ENCODE results near the gene MXRA5. TPM values are rescaled to one million over a fixed set of nuclear protein-coding genes. Genes with fewer than 3 reads are reported as not detected.

MXRA5 gene, protein sequence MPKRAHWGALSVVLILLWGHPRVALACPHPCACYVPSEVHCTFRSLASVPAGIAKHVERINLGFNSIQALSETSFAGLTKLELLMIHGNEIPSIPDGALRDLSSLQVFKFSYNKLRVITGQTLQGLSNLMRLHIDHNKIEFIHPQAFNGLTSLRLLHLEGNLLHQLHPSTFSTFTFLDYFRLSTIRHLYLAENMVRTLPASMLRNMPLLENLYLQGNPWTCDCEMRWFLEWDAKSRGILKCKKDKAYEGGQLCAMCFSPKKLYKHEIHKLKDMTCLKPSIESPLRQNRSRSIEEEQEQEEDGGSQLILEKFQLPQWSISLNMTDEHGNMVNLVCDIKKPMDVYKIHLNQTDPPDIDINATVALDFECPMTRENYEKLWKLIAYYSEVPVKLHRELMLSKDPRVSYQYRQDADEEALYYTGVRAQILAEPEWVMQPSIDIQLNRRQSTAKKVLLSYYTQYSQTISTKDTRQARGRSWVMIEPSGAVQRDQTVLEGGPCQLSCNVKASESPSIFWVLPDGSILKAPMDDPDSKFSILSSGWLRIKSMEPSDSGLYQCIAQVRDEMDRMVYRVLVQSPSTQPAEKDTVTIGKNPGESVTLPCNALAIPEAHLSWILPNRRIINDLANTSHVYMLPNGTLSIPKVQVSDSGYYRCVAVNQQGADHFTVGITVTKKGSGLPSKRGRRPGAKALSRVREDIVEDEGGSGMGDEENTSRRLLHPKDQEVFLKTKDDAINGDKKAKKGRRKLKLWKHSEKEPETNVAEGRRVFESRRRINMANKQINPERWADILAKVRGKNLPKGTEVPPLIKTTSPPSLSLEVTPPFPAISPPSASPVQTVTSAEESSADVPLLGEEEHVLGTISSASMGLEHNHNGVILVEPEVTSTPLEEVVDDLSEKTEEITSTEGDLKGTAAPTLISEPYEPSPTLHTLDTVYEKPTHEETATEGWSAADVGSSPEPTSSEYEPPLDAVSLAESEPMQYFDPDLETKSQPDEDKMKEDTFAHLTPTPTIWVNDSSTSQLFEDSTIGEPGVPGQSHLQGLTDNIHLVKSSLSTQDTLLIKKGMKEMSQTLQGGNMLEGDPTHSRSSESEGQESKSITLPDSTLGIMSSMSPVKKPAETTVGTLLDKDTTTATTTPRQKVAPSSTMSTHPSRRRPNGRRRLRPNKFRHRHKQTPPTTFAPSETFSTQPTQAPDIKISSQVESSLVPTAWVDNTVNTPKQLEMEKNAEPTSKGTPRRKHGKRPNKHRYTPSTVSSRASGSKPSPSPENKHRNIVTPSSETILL (N-terminal part only)
- total RNA-seq: 11.3 and 57.4 TPM in 2 replicates

DNA sequence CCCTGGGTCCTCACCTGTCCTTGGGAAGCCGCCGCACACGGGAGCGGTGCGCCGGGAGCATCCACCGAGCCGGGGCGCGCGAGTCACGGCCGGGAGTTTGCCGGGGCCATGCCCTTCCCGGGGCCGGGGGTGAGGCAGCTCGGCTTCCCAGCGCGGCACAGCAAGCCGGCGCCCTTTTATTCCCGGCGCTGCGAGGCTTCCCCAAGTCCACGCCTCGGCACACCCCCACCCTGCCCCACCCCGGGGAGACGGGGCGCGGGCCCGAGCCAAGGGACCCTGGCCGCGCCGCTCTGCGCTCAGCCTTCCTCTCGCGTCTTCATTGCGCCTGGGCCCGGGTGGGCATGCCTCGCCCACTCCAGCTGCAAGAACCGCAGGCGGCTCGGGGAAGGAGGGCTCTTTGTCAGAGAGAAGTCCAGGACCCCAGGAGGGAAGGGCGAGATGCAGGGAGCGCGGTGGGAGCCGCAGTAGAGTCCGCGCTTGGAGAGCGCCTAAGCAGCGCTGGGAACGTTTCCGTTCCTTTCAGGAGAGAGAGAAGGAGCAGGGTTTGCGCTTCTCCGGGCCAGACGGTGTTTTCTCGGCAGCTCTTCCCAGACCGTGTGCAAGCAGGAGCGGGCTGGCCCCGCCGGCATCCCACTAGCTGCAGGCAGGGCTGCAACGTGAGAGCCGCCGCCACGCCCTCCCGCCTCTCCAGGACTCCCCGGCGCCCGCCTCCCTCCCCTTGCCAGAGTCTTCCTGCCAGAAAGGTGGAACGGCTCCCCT lies at the start of gene MXRA5:
Gene MXRA5, minus strand, starts transcription at position 152 of the 759 bp plus-strand sequence. CDS start 2,819 bp downstream, outside the sequence.

All from bronchial smooth muscle cell (primary cell).